Activated CD8-positive, alpha-beta memory T cell treated with anti-CD3 and anti-CD28 coated beads, Interleukin-2, amount 50 U/mL, for 1 hour (primary cell): ENCODE data around the gene HMX1.

Source experiments
- DNase-seq: peaks from one replicate; pipeline ENCODE4 v3.0.0-alpha.2; 2020; ENCODE audit errors: extremely low read depth

Gene HMX1

DNA sequence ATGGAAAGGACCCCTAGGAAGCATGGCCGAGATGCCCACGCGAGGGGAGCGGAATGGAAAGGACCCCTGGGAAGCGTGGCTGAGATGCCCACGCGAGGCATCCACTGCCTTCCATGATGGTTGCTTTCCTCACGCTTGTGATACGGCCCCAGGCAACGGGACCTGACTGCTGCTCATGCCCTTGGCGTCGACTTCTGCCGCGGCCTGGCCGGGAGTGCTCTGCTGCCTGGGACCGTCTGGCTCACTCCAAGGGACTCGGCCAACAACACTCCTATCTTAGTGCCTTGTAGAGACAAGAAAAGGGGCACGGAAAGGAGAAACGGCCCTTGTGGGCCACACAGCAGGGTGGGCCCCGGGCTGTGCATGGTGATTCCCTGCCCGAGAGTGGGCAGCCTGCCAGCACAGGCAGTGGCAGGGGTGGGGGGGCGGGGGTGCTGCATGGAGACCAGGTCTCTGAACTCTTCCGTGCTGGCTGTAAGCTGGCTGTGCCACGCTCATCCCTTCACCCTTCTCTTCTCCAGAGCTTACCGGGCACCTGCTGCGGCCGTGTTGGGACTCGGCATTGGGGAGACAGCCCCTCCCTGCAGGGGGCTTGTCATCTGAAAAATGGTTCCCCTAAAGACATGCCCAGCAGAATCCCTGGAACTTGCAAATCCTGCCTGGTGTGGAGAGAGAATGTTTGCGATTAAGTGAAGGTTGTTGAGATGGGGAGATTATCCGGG lies 38.6 kb upstream of the HMX1 start:
- no peak for DNase-seq

DNA sequence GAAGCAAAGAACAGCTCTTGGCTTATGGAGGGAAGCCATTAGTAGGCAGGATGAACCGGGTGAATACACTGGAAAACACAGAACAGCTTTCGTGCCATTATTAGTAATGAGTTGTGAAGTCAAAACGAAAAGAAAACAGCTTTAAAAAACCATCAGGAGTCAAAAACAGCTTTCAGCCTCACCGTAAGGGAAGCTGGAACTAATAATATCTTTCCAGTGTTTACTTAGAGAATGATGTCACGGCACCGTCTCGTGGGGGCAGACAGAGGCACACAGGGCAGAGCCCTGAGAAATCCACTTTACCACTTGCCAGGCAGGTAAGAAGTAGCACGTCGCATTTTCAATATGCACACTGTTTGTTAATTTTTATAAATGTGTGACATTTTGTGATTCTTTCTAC lies 37.9 kb upstream of the HMX1 start:
- DNase-seq, result no peak

DNA sequence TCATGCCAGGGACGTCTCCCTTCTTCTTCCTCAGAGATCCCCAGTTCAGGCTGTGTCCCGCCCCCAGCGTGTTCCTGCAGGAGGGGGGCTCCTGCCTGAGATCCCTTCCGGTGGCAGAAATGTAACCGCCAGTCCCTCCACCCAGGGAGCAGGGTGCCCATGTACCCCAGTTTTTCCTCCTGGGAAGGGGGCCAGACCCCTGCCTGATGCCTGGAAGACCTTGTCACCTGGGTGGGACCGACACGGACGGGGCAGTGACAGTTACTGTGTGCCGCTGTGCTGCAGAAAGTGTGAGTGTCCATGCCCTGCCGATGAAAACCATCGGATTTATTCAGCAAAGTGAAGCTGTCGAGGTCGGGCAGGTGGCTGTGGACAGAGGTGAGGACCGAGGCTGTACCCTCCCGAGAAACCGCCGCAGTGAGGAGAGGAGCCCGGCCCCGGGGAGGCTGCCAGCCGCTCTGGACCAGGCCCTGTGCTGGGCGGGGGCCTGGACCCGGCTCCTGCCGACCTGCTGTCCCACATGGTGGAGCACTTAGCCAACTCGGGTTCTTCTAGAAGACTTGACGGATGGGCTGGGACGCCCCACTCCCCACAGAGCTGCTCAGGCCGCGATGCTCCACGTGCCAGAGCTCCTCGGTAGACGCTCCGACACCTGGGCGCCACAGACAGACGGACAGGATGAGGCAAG lies 36.7 kb upstream of the HMX1 start:
- no peak for DNase-seq

DNA sequence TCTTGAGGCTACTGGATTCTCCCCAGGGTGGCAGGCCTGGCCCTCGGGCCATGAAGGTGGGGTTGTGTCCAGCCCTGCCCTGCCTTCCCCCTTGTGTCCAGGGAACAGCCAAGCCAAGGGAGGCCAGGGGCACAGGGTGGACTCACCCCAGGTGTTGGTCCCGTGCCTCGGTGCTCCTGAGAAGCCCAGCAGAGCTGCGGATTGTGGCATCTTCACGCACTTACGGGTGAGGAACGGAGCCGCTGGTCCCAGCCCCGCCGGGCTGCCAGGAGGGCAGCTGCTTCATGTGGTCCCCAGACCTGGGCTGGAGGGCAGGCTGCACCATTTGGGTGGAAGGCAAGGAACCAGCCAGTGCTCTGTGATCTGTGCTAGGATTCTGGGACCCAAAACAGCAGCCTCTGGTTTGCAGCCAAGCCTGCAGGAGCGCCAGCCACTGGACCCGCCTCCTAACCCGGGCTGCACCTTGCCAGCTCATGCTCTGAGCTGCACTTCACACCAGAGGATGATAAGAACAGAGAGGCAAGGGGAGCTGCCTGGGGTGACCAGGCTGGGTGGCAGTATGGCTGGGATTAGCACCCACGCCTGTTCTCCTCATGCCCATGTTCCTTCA lies 36.1 kb upstream of the HMX1 start:
- no peak for DNase-seq

DNA sequence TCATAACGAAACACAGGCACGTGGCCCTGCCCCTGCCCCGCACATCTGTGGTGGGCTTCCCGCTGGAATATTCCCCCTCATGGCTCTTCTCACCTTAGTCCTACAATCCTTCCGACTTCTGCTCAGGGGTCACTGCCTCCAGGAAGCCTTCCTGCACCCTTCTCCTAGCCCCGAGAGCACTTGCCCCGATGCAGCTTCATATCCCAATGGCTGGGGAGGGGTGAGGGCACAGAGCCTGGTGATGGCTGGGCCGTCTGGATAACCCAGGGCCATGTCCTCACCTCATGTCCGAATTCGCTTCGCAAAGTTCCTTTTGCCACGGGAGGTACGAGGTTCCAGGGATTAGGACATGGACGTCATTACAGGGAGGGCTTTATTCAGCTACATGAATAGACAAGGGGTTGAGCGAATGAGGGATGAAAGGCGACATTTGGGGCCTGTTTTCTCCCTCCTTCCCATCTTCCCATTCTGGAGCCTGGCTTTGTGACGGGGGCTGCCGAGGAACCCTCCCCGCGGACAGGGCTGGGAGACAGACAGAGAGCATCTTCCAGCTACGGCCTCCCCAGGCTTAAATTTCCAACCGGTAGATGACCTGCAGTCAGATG lies 35.5 kb upstream of the HMX1 start:
- DNase-seq, result no peak

DNA sequence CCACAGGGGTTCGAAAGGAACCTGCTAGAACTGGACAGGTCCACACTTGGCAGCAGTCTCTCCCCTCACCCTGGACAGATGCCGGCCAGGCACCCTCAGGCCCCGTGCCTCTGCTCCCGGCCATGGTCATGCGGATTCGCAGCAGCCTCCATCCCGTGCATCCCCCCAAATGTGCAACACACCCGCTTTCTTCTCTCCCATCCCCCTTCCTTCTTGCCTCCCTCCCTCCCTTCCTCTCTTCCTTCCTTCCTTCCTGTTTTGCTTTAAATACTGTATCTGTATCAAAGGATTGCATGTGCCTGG lies 35.0 kb upstream of the HMX1 start:
- no peak for DNase-seq

DNA sequence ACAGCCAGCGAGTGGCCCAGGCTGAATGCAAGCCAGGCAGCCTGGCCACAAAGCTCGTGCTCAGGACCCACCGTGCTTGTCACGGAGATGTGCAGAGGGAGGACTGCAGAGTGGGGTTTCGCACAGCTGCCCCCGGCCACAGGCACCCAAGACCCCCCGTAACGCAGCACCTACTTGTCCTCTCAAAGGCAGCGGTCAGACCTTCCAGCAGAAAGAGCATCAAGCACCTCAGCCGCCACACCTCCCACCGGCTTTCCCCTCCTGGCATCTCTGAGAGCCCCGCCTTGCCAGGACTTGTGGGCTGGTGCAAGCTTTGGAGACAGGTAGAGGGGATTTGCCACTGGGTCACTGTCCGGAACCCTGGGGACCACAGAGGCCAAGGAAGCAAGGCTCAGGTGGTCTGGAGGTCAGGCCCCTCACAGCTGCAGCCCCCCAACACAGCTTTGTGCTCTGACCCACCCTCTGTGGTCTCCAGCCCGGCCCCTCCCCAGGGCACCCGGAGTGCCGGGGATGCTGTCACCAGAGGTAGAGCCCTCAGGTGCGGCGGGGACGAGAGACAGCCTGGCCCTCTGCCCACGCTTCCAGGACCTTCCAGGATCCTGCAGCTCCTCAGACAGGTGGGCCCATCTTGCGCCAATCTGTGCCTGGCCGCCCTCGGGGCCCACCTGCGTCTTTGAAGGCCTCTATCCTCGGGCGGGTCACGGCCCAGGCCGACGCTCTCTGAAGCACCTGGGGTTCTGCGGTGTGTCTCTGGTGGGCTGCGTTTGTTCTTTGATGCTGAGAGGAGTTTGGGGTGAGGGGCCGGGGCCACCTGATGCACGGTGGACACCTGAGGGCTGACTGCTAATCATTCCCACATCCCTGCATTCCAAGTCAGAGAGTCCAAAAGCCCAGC lies 34.4 kb upstream of the HMX1 start:
- DNase-seq, result no peak

DNA sequence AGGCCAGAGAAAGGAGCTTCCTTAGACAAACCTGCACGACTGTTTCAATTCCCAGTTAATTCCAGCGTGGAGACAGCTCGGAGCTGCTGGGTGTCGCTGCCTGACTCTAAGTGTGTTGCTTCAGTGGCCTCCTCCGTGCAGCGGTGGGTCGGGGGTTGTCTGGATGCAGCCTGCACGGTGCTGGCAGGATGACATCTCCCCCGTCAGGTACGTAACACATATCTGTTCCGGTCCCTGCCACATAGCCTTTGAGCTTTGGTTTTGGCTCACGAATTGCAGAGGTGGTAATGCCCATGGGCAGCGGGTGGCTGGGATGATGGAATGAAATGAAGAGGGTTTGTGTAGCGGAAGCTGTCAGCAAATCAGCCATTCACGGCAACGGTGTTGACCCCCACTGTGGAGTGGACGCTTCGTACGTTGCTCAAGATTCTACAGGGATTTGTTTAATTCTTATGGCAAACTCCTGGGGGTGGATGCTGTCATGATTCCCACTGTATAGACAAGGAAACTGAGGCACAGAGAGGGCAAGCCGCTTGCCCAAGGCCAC lies 33.7 kb upstream of the HMX1 start:
- DNase-seq, result no peak

DNA sequence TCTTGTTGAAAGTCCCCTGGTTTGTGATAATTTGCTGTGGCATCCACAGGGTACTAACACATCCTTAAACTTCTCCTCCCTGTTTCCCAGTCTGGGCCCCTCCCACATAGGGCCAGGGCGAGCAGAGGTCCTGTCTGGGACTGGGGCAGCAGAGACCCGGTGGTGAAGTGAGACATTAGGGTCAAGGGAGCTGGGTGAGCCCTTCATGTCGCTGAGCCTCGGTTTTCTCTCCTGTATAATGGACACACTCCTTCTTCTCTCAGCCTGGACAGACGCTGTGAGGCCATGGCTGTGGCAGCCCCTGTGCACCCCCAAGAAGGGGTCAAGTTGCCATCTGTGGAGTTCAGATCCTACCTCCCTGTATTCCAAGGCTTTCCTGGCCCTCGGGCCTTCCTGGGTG lies 33.0 kb upstream of the HMX1 start:
- no peak for DNase-seq

DNA sequence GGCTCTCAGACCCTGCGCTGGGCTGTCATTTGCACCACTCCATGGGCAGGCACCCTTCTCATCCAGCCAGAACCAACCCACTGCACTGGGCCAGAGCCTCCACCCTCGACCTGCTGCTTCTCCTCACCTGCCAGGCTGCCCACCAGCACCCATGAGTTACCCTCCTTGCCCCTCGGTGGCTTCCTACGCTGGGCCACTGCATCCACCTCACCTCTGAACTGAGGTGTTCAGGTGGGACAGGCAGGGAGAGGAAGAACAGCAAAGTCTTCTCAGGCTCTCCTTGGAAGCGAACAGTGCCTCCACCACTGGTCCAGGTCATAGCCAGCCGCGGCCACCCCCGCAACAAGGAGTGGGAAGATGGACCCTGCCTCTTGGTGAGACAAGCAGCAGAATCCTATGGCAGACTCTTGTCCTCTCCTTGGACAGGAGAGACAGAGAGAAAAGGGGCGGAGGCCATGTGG lies 32.4 kb upstream of the HMX1 start:
- DNase-seq, result no peak

DNA sequence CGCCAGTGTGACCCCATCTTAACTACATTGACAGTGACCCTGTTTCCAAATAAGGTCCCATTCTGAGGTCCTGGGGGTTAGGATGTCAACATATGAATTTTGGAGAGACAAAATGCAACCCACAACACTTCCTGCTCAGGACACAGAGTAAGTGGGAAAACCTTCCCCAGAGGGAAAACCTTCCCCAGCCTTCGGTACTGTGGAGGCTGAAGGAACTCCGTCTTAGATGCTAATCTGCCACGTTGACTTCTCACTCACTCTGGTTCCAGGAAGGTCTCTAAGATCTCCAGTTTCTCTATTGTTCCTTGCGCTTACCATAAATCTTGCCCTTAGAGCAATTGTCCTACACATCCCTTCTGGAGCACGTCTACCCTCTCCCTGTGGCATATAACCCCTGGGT lies 29.7 kb upstream of the HMX1 start:
- no peak for DNase-seq

DNA sequence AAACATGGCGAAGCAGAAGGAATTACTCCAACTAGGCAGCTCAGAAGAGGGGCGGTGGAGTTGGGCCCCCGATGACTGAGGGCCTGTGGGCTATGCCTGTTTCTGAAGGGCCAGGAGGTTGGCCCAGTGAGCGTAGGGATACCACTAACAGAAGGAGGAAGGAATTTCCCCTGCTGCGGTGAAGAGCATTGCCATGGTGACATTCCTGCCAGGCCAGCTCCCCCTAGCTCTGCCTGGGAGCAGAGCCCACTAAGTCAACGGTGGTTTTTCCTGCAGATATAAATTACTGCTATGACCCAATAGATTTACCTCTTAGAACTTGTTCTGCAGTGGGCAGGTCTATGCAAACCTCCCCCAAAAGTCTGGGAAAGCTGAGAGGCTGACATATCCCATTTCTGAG lies 28.9 kb upstream of the HMX1 start:
- DNase-seq, result no peak

DNA sequence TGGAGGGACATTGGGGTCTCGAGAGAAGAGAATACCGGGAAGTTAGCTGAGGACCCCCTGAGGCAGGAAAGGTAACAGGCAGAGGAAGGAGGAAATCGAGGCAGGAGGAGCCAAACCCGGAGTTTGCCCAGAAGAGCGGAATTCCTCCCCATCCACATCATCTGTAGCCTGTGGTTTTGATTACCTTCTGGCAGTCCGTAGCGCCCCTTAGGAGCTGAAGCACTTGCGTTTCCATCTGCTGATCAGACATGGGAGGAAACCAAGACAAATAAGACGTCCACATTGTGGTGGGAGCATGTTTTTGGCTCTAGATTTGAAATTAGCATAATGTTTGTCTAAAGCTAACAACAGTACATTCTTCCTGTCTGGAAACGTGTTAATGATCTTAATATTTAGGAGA lies 26.8 kb upstream of the HMX1 start:
- DNase-seq, result no peak

DNA sequence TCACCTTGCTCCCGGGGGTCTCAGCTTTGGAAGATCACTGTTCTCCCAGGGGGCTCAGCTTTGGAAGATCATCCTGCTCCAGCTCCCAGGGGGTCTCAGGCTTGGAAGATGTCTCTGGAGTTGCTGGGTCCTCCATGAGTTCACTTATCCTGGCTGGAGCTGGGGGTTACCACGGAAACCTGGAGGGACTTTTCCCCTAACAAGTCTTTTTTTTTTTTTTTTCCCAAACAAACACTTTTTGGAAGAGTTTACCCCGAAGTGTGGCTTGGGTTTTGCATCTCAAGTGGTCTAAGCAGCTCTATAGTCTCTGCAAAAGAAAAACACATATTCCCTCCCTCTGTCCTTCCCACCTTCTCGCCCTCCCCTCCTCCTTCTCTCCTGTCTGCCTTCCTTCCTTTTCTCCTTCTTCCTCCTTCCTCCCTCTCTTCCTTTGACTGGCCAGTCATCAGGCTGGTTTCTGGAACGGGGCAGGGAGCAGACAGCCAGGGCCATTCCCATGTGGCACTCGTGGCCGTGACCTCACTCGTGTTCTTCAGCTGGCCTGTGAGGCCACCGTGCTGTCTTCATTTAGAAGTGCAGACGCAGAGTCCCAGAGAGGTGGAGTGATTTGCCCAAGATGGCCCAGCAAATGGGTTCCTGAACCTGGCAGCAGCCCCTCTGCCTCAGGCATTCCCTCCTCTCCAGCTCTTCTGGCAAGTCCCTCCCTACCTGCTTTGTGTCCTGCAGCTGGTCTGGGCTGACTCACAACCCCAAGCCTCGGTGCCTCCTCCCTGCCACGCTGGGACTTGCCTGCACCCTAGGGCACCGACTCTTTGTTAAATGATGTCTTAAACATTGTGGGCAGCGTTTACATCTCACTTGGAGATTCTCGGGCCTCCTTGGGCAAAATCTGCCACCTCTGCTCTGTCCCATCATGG lies 25.9 kb upstream of the HMX1 start:
- DNase-seq, result no peak

DNA sequence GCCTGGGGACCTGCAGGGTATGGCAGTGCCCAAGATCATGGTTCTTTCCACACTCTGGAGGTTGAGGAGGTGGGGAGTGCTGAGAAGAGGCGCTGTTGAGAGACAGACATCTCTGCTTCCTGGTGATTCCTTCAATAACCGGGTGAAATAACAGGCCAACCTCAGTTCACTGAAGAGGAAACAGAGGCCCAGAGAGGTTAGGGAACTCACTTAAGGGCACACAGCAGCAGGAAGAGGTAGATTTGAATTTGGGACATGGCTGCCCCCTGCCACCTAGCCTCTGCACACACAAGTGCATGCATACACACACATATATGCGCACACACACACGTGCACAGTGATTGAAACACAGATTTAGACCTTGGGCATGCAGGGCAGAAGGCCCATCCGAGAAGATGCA lies 24.9 kb upstream of the HMX1 start:
- no peak for DNase-seq

DNA sequence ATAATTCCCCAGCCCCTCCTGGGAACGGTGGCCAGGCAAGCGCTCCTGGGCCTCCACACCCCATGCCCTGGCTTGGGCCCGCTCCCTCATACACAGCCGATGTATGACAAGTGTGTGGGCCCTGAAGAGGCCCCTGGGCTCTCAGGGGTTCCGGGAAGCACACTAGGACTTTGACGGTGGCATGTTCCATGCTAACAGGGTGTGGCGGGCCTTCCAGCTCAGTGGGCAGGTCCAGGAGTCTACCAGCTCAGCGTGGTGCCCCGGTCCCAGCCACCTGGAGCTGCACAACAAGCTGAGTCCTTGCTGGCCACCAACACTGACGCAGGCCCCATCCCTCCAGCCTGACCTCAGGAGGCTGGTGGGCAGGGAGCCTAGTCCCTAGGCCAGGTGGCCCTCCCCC lies 24.4 kb upstream of the HMX1 start:
- DNase-seq, result no peak

DNA sequence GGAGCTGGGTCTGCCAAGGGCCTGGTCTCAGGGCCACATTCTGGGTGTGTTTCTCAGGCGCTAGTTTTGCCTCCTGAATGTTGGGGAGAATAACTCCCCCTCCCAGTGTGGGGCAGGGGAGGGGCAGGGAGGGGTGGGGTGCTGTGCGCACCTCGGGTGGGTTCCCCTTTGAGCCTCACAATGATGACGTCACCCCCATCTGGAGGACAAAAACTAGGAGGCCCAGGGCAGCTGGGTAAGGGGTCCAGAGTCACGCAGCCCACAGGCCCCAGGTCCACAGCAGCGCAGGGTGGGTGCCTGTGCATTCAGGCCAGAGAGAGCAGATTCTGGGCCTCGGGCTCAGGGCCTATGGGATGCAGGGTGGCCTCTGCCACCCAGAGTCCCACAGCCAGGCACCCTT lies 23.7 kb upstream of the HMX1 start:
- no peak for DNase-seq

DNA sequence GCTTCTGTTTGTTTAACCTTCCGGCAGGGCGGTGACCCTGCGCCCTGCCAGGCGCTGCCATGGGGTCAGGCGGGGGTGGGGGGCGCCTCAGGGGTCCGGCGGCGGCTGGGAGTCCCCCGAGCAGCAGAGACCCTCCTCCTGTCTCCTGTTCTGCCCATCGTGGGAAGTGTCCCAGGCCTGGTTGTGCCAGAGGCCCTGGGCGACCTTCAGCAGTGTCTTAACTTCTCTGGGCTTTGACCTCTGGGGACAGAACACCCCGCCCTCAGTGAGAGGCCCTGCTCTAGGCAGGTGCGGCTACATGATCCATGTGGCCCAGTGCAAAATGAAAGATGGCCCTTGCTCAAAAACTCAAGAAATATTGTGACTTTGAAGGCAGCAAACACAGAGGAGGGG lies 22.8 kb upstream of the HMX1 start:
- no peak for DNase-seq

DNA sequence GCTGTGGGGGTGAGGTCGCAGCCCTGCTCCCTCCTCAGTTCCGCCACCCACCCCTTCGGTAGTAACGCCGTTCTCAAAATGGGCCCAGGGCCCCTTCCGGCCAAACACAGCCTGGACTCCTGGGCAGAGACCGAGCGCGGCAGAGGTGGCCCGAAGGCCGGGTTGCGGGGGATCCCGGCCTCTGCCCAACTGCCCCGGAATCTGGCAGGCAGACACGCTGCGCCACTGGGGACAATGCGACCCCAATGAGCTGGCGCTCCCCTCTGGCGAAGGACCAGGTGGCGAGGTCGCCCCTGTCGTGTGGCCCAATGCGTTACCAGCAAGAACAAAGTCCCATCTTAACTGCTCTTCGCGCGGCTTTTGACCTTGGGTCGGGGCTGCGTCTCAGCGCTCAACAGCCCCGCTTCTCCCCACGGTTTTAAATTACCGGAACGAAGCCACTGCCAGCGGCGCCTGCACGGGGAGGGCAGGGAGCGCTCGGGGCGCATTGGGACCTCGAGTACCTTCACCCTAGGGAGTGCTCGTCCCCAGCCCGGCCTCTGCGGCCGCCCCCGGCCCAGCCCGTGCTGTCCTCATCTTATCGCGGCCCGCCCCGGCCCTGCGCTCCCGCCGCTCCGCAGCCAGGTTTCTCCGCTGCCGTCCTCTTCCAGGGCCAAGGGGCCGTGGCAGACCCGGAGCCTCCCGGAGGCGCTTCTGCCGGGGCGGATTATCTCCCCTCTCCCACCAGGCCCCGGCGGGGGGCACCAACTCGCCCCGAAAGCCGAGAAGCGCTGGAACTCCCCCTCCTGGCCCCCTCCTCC lies 22.2 kb upstream of the HMX1 start:
- no peak for DNase-seq

DNA sequence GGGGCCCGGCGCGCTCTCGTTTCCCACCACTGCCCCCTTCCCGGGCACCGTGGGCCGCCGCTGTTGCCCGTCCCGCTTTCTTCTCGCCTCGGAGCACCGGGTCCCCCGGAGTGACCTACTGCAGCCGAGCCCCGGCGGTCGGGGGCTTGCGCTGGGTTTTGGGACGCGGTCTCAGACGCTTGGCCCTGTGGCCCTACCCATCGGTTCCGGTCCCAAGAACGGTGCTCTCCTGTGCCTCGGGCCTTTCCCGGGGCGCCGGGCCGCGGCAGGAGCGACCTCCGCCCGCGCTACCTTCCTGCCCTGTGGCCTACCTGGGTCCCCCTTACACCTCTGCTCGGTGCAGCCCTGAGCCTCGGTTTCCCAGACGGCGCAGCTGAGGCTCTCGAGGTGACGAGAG lies 21.6 kb upstream of the HMX1 start:
- DNase-seq, result no peak
